WTC11 (cell line): ENCODE results near the gene DKC1.

ENCODE experiments used
- ATF6 ChIP-seq: sonication (generic); formaldehyde crosslinking; IDR thresholded peaks from 2 replicates; pipeline ENCODE4 v1.8.1; 2023; ENCODE audit warnings: mild to moderate bottlenecking, missing genetic modification reagents
- CTCF ChIP-seq: fragments of 200-600 bp; IDR thresholded peaks from 2 replicates; pipeline ENCODE4 v1.8.0; 2022; ENCODE audit warnings: antibody characterized with exemption
- HMGXB4 ChIP-seq: sonication (generic); formaldehyde crosslinking; IDR thresholded peaks from 2 replicates; pipeline ENCODE4 v1.8.1; 2023; ENCODE audit warnings: mild to moderate bottlenecking, moderate library complexity, missing genetic modification reagents
- ZNF138 ChIP-seq: sonication (generic); formaldehyde crosslinking; conservative IDR thresholded peaks from 2 replicates; pipeline ENCODE4 v1.8.1; 2022; ENCODE audit warnings: mild to moderate bottlenecking, moderate library complexity, missing genetic modification reagents
- ZNF281 ChIP-seq: sonication (generic); formaldehyde crosslinking; IDR thresholded peaks from 2 replicates; pipeline ENCODE4 v1.8.0; 2023; ENCODE audit warnings: mild to moderate bottlenecking, missing genetic modification reagents

GRCh38 chrX:154718616-154719015 lies 44.0 kb upstream of the DKC1 start:
- TF ChIP-seq ZNF281 (CRISPR knock-in tag) (no peak), CTCF (no peak), HMGXB4 (CRISPR knock-in tag) (no peak), ATF6 (CRISPR knock-in tag) (no peak), ZNF138 (CRISPR knock-in tag) (no peak)
